ENCODE results near the gene PSMD3.
A peak's percentile ranks its signal among the peaks of the same experiment; 100 is the strongest.

The PSMD3 gene

GRCh38 chr17:39938140-39938869 lies 42.3 kb upstream of the PSMD3 start:
- no peak for DNase-seq (ENCODE audit: low read depth, low spot score)
- POLR2A ChIA-PET, result interaction anchor here (0.6 kb wide), 1 partner anchor 13 kb away, joined by 4 read pairs; no protein-coding TSS in a partner anchor
- TF ChIP-seq CTCF (IDR thresholded peaks at IDR 0.05; ENCODE audit: insufficient read depth, low read length, missing control alignments), result no peak
- H3K4me3 ChIP-seq (ENCODE audit: low read depth, low read length), result no peak overlapping the region
- CTCF ChIA-PET, result interaction anchor here (0.7 to 3.1 kb wide), 13 partner anchors 9 to 65 kb away, joined by 3 to 16 read pairs (median 3); partner anchors contain the start of gene PSMD3

GRCh38 chr17:39939106-39939505 lies 41.5 kb upstream of the PSMD3 start:
- H3K4me3 ChIP-seq (ENCODE audit: low read depth, low read length), result no peak overlapping the region
- no peak for TF ChIP-seq CTCF (IDR thresholded peaks at IDR 0.05; ENCODE audit: insufficient read depth, low read length, missing control alignments)
- DNase-seq (ENCODE audit: low read depth, low spot score), result no peak
- ChIA-PET POLR2A (no interaction called here), CTCF (interaction anchor here (0.7 to 3.1 kb wide), 9 partner anchors 8 to 43 kb away, joined by 3 to 26 read pairs (median 4); partner anchors contain the start of genes ORMDL3 and PSMD3)

DNA sequence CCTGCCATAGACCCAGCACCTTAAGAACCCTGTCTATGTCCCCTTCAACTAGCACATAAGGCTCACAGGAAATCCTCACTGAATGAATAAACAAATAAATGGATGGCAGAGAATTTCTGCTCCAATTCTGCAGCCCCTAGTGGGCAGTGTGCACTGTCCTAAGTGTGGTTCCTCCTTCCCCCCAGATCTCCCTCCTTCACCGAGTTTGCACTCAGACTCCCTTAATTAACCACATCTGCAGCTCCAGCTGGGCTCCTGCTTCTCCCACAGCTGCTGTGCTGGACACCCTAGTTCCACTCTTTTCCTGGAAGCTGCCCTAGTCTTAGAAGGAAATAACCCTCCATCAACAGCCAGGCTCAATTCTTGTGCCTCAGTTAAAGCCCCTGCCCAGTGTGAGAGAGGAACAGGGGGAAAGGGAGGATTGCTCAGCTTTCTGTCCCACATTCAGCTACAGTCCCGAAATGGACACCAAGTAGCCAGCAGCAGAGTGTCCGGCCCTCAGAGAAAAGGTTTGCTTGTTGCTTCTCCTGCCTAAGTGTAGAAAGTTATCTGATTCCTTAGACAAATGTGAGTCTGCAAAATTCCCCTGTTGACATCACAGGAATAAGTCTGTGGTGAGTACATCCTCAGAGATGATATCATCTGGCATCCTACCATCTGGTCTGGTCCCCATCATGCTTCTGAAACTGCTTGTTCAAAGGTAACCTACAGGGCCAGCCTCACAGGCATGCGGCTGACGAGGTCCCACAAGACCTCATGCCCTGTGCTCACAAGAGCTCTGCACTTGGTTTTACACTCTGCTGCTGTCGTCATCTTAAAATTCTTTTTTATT lies 40.8 kb upstream of the PSMD3 start:
- no peak overlapping the region for H3K4me3 ChIP-seq (ENCODE audit: low read depth, low read length)

GRCh38 chr17:39943702-39944392 lies 36.8 kb upstream of the PSMD3 start:
- DNase-seq (ENCODE audit: low read depth, low spot score), result no peak
- H3K4me3 ChIP-seq (ENCODE audit: low read depth, low read length), result no peak overlapping the region
- CTCF ChIA-PET, result interaction anchor here (1.1 kb wide), 1 partner anchor 14 kb away, joined by 3 read pairs; no protein-coding TSS in a partner anchor
- TF ChIP-seq CTCF (IDR thresholded peaks at IDR 0.05; ENCODE audit: insufficient read depth, low read length, missing control alignments), result no peak
- POLR2A ChIA-PET, result no interaction called here

More for the DNA sequence above, 40.8 kb upstream of the PSMD3 start:
- CTCF ChIA-PET, result interaction anchor here (0.7 to 3.1 kb wide), 11 partner anchors 8 to 67 kb away, joined by 3 to 26 read pairs (median 4); partner anchors contain the start of genes ORMDL3 and PSMD3
- POLR2A ChIA-PET, result interaction anchor here (1.1 kb wide), 1 partner anchor 34 kb away, joined by 3 read pairs; no protein-coding TSS in a partner anchor
- peak; percentile 57 for DNase-seq (ENCODE audit: low read depth, low spot score)
- TF ChIP-seq CTCF (IDR thresholded peaks at IDR 0.05; ENCODE audit: insufficient read depth, low read length, missing control alignments), result peak; percentile 64

DNA sequence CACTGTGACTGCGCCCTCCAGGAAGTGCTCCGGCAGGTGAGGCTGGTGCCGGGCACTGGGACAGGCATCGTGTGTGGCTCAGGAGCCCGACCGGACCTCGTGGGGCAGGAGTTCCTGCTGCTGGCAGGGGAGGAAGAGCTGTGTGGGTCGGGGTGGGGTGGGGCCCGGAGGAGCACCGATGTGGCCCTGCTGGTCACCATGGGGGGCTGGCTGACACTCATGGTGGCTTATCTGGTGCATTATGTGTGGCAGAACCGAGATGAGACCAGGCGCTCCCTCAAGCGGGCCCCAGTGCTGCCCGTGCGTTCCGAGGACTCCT lies 36.3 kb upstream of the PSMD3 start:
- ChIA-PET POLR2A (no interaction called here), CTCF (interaction anchor here (1.1 kb wide), 1 partner anchor 13 kb away, joined by 3 read pairs; no protein-coding TSS in a partner anchor)
- DNase-seq (ENCODE audit: low read depth, low spot score), result no peak

More for the DNA sequence above, 36.3 kb upstream of the PSMD3 start:
- no peak for TF ChIP-seq CTCF (IDR thresholded peaks at IDR 0.05; ENCODE audit: insufficient read depth, low read length, missing control alignments)
- no peak overlapping the region for H3K4me3 ChIP-seq (ENCODE audit: low read depth, low read length)
